LNCaP clone FGC (cell line): ENCODE results near the gene RGS14.

Source experiments
- DNase-seq: peaks from one replicate; pipeline ENCODE4 v3.0.0-alpha.2; 2011; ENCODE audit warnings: low read depth
- H3K4me3 ChIP-seq: 2 replicates; pipeline ENCODE4 v1.5.1; 2011; ENCODE audit warnings: mild to moderate bottlenecking, low read depth, low read length, control low read depth
- TF ChIP-seq, protein P1 (sequence below): IDR thresholded peaks from 2 replicates; pipeline ENCODE4 v1.5.1; 2012; ENCODE audit warnings: mild to moderate bottlenecking; ENCODE audit not compliant: control insufficient read depth, insufficient read depth; ENCODE audit errors: extremely low read depth

RGS14 gene

GRCh38 chr5:177329883-177330282 is 27.8 kb upstream of the RGS14 start:
- no peak overlapping the region for H3K4me3 ChIP-seq
- TF ChIP-seq, protein P1, sequence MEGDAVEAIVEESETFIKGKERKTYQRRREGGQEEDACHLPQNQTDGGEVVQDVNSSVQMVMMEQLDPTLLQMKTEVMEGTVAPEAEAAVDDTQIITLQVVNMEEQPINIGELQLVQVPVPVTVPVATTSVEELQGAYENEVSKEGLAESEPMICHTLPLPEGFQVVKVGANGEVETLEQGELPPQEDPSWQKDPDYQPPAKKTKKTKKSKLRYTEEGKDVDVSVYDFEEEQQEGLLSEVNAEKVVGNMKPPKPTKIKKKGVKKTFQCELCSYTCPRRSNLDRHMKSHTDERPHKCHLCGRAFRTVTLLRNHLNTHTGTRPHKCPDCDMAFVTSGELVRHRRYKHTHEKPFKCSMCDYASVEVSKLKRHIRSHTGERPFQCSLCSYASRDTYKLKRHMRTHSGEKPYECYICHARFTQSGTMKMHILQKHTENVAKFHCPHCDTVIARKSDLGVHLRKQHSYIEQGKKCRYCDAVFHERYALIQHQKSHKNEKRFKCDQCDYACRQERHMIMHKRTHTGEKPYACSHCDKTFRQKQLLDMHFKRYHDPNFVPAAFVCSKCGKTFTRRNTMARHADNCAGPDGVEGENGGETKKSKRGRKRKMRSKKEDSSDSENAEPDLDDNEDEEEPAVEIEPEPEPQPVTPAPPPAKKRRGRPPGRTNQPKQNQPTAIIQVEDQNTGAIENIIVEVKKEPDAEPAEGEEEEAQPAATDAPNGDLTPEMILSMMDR, result no peak
- DNase-seq, result no peak

GRCh38 chr5:177330991-177331842 is 26.5 kb upstream of the RGS14 start:
- TF ChIP-seq, protein P1, result no peak
- no peak overlapping the region for H3K4me3 ChIP-seq
- DNase-seq, result no peak

DNA sequence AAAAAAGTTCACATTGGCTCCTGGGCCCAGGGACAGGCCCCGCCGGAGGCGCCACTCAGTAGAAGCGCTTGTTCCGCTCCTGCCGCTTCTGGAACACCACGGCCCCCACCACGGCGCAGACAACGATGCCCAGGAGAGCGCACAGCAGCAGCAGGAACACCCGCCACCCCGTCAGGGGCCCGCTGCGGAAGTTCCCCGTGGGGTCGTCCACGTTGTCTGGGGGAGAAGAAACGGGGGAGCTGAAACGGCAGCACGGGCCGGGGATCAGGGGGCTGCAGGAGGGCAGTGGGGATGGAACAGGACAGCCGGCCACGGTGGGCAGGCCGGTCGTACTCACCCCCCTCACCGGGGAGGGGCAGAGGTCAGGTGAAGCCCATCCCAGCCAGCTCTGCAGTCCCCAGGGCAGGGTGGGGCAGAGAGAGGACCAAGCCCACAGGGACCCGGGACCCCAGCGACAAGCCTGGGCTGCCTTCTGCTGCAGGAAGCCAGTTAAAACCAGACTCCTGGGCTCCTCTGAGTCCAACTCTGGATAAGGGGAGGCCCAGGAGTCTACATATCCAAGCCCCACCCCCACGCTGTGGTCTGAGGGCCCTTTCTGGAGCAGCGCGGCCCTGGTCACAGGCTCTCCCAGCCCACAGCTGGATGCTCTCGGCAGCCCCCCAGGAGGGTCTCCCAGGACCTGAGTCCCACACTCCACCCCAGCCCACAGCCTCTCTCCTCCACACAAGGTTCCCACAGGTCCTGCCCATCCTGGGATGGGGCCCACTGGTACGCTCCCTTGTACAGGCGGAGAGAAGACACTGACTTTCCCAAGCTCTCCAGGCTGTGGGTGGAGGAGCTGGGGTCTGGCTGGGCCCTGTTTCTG is 25.5 kb upstream of the RGS14 start:
- TF ChIP-seq, protein P1, result no peak
- DNase-seq, result no peak
- H3K4me3 ChIP-seq, result no peak overlapping the region

DNA sequence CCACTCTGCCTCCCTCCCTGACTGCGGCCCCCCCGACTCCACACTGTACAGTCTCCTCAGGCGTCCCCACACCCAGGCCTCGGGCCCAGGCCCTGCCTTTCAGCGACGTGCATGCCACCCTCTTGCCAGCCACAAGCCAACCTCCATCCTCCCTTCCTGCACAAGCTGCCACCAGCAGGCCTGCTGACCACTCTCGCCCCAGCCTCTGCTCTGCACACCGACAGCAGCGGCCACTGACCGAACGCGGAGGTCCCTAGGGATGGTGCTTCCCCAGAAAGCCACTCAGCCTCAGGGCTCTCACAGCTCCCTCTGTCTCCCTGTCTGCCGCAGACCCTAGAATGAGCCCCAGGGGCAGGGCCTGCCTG is 24.8 kb upstream of the RGS14 start:
- H3K4me3 ChIP-seq, result no peak overlapping the region
- TF ChIP-seq, protein P1, result no peak
- DNase-seq, result no peak

GRCh38 chr5:177333420-177334154 is 24.1 kb upstream of the RGS14 start:
- TF ChIP-seq, protein P1, result no peak
- no peak overlapping the region for H3K4me3 ChIP-seq
- no peak for DNase-seq

DNA sequence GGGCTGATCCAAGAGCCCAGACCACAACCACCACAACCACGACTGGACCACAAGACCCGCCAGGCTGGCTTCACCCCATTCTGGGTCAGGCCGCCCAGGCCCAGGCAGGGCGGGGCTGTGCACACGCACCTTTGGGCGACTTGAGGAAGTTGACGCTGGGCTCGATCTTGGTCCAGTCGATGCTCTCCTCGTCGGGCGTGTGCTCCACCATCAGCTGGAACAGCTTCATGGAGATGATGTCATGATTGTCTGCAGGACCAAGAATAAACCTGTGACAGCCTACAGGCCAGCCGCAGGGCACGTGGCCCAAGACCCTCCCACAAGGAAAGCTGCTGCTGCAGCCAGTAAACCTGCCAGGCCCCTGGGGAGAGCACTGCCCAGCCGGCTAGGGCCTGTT is 23.6 kb upstream of the RGS14 start:
- TF ChIP-seq, protein P1, result no peak
- no peak for DNase-seq
- no peak overlapping the region for H3K4me3 ChIP-seq
